ENCODE data around the gene STRN3.

STRN3 gene

DNA sequence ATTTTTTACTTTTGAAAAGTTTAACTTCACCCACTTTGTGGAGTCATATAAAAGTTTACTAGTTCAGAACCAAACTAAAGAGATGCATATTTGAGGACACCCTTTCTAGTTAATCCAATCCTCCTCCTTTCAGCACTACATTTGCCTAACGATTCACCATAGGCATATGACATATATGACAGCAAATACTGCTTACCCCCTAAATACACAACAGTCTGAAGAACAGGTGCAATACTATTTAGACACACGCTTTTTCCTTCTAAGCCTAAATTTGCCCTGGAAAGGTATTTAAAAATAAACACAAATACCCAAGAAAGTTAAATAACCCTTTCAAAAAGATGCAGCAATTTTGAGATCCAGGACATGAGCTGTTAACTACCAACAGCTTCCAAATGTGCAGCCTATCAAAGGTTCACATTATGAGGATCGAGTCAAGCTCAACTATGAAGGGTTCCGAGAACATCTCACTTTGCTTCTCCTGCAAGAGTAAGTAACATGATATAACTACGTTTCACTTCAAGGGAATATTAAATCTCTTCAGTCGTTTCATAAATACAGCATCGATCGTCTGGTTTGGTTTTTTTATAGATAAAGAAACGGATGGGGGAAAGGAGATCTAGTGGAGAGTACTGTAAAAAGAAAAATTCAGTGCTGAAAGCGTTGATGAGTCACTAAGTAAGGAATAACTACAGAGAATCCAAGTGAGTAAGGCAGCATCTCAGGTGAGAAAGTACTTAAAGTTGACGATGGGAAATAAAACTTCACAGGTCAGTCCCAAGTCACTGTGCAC is 1.4 kb downstream of the STRN3 start:
- TF ChIP-seq, protein P1, sequence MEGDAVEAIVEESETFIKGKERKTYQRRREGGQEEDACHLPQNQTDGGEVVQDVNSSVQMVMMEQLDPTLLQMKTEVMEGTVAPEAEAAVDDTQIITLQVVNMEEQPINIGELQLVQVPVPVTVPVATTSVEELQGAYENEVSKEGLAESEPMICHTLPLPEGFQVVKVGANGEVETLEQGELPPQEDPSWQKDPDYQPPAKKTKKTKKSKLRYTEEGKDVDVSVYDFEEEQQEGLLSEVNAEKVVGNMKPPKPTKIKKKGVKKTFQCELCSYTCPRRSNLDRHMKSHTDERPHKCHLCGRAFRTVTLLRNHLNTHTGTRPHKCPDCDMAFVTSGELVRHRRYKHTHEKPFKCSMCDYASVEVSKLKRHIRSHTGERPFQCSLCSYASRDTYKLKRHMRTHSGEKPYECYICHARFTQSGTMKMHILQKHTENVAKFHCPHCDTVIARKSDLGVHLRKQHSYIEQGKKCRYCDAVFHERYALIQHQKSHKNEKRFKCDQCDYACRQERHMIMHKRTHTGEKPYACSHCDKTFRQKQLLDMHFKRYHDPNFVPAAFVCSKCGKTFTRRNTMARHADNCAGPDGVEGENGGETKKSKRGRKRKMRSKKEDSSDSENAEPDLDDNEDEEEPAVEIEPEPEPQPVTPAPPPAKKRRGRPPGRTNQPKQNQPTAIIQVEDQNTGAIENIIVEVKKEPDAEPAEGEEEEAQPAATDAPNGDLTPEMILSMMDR (IDR thresholded peaks at IDR 0.05; ENCODE audit: low read depth, low read length, missing control alignments): no peak
- no peak for DNase-seq (ENCODE audit: extremely low read depth, low read depth)
- peak overlapping the region; percentile 94 for H3K4me3 ChIP-seq (replicated peaks; ENCODE audit: low read depth, low read length)

DNA sequence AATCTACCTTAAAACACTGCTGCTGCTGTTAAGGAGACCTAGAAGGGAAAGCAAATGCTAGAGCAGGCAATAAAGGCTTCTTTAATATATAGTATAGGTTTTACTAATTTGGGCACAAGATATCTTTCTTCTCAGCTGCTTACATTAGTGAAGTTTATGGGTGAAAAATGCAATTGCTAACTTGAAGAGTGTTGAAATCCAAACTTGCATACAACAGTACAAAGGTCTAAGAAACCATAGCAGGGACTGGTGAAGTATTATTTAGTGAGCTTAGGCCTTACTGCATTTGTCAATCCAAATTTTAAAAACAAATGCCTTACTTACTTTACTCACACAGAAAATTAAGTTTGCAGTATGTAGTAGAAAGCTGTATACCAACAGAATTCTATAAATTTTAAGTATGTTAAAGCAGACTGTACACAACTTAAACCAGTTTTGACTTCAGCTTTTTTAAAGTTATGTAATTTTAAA is 2.1 kb downstream of the STRN3 start:
- peak overlapping the region; percentile 94; the same call in 1 of the 2 replicates for H3K4me3 ChIP-seq (replicated peaks; ENCODE audit: low read depth, low read length)
- TF ChIP-seq, protein P1 (IDR thresholded peaks at IDR 0.05; ENCODE audit: low read depth, low read length, missing control alignments): no peak
- DNase-seq (ENCODE audit: extremely low read depth, low read depth): no peak

DNA sequence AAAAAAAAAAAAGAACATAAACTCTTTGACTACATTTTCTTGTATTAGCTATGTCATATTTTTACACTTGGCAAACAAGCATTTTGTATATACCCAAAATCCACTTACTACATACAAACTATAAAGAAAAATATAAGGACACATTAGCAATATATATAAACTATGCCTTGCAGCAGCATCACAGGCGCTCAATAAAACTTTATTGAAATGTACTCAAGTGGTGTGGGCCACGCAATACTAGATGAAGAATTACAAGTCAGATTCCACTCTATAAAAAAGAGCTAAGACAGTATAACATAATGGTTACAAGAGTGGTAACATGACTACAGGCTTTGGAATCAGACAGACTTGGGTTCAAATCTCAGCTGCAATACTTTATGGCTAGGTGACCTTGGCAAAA is 3.8 kb downstream of the STRN3 start:
- H3K4me3 ChIP-seq (replicated peaks; ENCODE audit: low read depth, low read length): no peak overlapping the region
- TF ChIP-seq, protein P1 (IDR thresholded peaks at IDR 0.05; ENCODE audit: low read depth, low read length, missing control alignments): no peak

DNA sequence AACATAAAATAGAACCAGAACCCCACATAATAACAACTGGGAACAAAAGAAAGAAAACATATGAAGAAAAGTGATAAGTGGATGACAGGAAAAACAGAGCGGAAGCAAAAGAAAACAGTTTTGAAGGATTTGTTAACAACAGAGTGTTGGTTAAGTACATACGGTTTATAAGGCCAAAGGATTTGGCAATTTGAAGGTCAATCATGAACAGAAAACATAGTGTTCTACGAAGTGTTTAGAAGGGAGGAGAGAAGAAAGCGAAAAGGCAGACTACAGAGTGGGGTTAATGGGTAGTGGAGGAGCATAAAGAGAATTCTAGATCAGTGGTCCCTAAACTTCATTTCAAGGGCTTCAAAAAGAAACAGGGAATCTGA is 4.6 kb downstream of the STRN3 start:
- DNase-seq (ENCODE audit: extremely low read depth, low read depth): no peak
- TF ChIP-seq, protein P1 (IDR thresholded peaks at IDR 0.05; ENCODE audit: low read depth, low read length, missing control alignments): no peak
- no peak overlapping the region for H3K4me3 ChIP-seq (replicated peaks; ENCODE audit: low read depth, low read length)

More for the DNA sequence above, 3.8 kb downstream of the STRN3 start:
- no peak for DNase-seq (ENCODE audit: extremely low read depth, low read depth)

DNA sequence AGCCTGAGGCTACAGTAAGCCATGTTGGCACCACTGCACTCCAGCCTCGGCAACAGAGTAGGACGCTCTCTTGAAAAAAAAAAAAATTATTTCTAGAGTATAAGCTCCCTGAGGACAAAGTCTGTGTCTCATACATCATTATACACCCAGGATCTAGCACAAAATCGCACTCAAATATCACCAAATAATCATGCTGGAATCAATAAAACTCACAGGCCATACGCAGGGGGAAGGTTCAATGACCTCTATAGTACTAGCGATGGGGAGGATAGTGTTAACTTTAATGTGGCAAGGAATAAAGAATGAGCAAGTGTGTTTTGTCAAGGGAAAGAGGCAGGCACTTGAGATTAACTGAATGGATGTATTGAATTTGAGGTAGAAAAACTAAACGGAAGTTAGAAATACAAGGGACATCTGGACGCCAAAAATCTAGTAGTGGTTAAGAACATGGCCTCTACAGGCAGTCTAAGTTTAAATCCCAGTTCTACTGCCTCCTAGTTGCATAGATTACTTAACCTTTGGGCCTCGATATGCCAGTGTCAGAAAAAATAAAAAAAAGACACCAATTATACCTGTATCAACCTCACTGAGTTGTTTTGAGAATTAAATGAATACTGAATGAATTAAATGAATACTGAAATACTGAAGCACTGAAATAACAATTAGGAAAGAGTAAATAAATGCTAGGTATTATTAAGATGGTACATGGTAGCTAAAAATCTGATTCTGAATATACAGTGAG is 5.2 kb downstream of the STRN3 start:
- TF ChIP-seq, protein P1 (IDR thresholded peaks at IDR 0.05; ENCODE audit: low read depth, low read length, missing control alignments): no peak
- DNase-seq (ENCODE audit: extremely low read depth, low read depth): no peak
- no peak overlapping the region for H3K4me3 ChIP-seq (replicated peaks; ENCODE audit: low read depth, low read length)

DNA sequence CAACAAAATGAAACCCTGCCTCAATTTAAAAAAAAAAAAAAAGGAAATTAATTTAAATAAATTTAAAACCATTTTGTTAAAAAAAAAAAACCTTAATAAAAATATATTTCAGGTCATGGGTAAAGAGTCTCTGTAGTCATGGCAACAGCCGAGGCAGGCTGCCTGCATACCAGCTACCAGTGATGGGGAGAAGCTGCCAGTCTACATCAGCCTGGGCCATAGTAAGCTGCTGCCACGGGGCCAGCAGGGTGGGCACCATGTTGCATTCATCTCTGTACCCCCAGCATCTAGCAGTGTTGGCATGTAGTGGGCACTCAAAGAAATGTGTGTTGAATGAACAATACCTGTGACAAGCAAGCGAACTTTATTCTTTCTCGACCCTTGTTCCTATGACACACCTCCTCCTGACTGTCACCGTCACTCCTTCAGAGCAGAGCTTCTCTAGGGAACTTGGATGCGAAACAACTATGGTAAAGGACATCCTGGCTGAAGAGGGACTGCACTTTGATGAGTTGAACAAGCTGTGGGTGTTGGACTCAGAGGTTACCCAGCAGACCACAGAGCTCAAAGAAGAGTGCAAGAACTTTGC is 8.0 kb downstream of the STRN3 start:
- TF ChIP-seq, protein P1 (IDR thresholded peaks at IDR 0.05; ENCODE audit: low read depth, low read length, missing control alignments): no peak
- no peak for DNase-seq (ENCODE audit: extremely low read depth, low read depth)
- H3K4me3 ChIP-seq (replicated peaks; ENCODE audit: low read depth, low read length): no peak overlapping the region

Data from HFF-Myc (cell line).